ENCODE data around the gene UBE2J2.

DNA sequence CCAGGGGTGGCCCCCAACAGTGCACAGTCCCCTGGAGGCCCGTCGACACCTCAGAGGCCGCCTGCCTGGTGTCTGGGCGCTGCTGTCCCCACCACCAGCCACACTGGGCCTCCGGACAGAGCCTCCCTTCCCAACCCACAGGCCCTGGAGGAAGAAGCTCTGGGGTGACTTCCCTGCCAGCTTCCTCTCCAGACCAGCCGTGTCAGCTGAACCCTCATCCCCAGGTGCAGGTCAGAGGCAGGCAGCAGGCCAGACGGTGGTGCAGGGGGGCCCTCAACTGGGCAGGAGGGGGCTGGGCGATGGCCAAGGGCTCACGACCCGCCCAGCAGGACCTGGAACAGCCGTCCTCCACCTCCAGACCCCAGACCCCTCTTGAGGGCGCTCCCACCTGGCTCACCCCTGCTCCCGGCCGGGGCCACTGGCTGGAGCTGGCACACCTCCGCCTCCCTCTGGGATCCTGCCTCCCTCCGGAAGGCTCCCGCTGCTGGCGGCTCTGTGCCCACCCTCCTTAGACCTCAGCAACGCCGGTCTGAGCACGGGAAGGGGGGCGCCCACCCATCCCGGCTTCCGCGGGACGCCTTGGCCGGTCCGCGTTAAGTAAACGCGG, 67.8 kb downstream of the UBE2J2 start:
- TF ChIP-seq, protein P1, sequence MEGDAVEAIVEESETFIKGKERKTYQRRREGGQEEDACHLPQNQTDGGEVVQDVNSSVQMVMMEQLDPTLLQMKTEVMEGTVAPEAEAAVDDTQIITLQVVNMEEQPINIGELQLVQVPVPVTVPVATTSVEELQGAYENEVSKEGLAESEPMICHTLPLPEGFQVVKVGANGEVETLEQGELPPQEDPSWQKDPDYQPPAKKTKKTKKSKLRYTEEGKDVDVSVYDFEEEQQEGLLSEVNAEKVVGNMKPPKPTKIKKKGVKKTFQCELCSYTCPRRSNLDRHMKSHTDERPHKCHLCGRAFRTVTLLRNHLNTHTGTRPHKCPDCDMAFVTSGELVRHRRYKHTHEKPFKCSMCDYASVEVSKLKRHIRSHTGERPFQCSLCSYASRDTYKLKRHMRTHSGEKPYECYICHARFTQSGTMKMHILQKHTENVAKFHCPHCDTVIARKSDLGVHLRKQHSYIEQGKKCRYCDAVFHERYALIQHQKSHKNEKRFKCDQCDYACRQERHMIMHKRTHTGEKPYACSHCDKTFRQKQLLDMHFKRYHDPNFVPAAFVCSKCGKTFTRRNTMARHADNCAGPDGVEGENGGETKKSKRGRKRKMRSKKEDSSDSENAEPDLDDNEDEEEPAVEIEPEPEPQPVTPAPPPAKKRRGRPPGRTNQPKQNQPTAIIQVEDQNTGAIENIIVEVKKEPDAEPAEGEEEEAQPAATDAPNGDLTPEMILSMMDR (IDR thresholded peaks at IDR 0.05 in 8 of 11, conservative IDR thresholded peaks at IDR 0.05 in 3 of 11) = no peak
- TF ChIP-seq POLR2A (IDR thresholded peaks at IDR 0.05) (no peak), POLR2AphosphoS5 (IDR thresholded peaks at IDR 0.05) (no peak)

All from spleen (tissue), 7 donors.